ENCODE measurements around the gene RTL1.
A peak's percentile ranks its signal among the peaks of the same experiment; 100 is the strongest.

Gene RTL1

DNA sequence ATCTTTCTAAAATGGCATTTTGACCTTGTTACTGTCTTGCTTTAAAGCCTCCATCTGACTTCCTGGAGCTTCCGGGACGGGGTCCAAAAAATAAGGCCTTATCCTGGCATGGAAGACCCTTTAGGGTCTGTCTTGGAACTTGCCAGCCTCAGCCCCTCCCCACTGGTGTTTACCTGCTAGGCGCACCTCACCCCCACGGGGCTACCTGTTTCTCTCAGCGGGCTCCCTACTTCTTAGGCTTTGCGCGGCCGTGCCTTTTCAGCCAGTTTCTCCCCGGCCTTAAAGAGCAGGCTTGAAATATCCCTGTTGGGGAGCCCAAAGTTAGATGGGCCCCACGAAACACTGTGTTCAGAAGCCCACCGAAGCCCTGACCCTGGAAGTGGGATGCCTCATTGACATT is 5.1 kb downstream of the RTL1 start:
- no peak for DNase-seq

DNA sequence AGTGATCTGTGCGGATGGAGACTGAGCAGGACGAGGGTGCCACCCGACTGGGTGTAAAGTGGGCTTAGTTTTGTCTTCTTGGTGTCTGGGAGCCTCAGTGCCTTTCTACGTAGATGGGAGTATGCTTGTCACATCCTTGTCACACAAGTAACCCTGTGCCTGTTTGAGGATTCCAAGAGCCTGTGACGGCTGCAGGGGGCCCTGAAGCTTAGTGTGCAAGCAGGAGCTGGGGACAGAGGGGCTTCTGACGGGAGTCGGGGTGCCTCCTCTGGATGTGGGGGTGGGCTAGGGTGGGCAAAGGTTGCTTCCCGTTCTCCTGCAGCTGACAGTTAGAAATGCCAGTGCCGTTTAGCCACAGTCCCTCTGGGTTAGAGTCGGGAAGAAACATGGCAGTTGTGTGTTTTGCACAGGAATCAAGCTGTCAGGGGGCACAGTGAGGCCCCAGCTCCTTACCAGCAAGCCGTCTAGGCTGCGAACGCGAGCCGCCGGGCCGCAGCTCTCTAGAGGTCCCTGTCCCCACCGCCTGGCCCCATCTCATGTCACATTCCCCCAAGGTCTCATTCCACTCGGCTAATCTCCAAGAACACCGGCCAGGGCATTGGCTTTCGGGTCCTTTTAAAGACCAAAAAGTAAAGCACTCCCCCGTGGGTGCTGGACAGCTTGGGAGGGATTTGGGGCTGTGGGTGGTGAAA is 7.0 kb downstream of the RTL1 start:
- DNase-seq, result no peak

DNA sequence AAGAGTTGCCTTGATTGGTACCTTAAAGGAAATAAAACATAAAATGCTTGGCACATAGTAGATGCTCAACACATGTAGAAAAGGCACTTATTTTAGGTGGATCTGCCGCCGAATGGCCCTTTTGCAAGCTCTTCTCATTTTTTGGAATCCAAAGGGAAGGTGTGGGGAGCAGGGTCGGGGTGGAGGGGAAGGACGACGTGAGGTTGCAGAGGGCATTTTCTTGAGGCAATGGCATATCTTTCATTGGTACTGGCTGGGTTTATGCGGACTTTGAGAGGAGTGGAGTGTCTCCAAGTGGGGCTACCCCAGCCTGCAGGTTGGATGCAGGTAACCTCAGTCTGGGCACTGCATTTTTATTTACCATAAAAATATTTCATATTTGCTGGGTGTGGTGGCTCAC is 8.1 kb downstream of the RTL1 start:
- DNase-seq, result no peak

DNA sequence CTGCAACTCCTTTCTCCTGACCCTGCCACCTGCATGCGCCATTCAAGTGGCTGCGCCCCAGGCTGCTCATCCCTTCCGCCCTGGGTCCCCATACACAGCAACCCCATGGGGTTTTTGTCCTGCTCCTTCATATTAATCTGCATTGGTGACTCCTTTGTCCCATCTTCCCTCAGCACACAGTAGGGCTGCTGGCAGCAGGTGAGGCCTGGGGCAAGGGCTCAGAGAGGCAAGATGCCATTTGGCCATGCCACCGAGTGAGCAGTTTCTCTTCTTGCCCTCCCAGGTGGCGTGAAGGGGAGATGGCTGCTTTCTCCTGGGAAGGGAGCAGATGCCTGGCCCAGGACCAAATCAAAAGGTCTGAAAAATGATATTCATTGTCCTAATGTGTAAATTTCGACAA is 9.1 kb downstream of the RTL1 start:
- no peak for DNase-seq

DNA sequence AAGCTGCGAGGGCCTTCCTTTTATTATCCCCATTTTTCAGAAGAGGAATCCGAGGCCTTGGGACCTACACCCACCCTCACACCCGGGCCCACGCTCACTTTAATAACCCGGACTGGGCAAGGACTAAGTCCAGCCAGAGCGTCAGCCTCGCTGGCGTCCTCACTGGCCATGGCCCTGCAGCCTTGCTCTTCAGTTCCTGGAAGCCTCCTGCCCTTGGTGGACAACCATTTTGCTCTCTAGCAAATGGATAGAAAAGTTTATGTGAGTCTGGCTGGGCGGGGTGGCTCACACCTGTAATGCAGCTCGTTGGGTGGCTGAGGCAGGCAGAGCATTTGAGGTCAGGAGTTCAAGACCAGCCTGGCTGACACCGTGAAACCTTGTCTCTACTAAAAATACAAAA is 9.8 kb downstream of the RTL1 start:
- DNase-seq, result no peak

DNA sequence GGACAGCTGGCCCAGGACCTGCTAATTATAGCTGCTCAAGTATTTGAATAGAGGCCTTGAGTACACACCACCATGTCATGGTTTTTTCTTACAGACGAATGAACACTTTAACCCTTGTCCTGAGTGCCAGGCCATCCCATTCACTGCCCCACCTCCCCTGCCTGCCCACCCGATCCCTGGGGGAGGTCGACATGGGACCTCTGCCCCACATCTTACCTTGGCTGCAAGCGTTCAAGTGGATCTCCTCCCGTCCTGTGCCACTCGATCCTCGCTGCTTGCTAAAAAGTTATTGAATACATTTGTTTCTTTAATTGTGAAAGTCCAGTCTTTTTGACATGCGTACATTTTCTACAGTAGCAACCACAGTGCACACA is 10.3 kb downstream of the RTL1 start:
- no peak for DNase-seq

DNA sequence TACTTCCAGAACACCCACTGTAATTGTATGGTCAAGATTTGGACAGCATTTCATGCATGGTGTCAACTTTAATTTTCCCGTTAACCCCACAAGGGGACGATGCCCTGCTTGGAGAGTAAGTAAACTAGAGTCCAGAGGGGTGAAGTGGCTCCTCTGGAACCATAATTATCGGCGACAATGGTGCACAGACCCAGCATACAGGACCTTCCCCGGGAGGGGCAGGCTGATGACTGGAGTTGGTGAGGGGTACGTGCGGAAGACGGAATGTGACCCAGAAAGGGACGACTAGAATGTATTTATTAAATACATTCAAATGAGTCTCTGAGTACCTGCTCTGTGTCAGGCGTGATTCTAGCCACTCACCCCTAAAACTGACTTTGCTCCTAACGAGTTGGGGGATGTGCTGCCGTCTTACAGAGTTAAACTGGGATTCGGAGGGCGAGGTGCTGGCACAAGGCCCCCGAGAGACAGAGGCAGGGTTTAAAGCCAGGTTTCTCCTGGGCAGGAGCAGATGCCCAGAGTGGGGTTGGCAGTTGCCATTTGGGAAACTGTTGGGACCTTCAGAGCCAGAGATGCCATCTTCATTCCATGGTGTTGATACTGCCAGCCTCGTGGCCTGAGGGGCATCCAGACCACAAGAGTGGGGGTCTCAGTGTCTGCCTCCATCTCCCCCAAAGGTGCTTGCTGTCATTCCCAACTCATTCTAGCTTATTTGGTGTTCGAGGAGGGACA is 10.9 kb downstream of the RTL1 start:
- peak; percentile 21 for DNase-seq

DNA sequence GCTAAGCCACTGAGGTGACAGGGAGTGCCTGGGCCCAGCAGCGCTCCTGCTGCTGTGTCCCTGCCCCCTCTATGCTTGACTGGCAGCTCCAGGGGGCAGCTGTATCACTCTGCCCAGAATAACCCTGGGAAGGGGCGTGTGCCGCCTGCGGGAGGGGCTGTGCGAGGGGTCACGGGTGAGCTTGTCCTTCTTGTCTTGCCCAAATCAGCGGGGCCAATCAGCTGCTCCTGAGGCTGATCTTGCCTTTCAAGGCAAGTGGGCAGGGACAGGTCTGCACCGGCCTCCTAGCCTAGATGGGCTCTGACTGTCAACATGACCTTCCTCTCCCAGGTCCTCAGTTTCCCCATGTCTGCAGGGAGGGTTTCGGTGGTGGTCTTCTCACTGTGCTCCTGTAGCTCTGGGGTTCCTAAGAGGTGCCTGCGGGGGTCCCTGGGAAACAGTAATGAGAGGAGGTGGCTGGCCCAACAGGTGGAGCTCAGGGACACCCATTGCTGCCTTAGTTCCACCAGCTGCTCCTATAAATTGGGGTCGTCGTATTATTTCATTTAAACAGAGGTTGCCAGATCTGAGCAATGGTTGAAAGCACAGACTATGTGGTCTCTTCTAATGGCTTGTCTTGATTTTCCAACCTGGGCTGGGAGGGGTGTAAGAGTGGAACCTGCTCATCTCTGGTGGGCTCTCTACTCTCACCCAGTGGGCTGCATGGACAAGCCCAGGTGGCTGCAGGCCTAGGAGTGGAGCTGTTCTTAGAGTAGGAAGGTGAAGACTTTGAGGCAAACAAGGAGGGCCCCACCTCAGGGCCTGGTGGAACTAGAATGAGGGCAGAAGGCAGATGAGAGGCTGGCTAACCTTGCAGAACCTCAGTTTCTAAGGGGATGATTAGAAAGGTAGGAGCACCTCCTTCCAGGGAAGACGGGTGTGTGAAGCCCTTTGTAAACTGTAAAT is 11.7 kb downstream of the RTL1 start:
- peak; percentile 31 for DNase-seq

DNA sequence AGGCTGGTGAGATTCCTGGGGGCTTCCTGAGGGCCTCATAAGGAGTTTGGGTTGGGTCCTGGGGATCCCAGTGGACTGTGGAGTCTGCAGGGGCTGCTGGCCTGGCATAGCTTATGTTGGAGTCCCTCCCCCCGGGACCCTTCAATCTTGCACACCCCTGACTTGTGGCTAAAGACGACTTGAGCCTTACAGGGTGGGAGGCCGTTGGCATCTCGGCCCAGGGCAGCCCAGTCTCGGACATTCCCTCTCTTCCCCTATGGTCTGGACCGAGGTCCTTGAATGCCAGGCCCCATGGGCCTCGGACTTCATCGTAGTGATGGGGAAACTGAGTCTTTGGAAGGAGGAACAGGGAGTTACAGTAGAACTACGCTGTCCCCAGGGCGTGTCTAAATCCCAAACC is 12.5 kb downstream of the RTL1 start:
- DNase-seq, result peak; percentile 28

DNA sequence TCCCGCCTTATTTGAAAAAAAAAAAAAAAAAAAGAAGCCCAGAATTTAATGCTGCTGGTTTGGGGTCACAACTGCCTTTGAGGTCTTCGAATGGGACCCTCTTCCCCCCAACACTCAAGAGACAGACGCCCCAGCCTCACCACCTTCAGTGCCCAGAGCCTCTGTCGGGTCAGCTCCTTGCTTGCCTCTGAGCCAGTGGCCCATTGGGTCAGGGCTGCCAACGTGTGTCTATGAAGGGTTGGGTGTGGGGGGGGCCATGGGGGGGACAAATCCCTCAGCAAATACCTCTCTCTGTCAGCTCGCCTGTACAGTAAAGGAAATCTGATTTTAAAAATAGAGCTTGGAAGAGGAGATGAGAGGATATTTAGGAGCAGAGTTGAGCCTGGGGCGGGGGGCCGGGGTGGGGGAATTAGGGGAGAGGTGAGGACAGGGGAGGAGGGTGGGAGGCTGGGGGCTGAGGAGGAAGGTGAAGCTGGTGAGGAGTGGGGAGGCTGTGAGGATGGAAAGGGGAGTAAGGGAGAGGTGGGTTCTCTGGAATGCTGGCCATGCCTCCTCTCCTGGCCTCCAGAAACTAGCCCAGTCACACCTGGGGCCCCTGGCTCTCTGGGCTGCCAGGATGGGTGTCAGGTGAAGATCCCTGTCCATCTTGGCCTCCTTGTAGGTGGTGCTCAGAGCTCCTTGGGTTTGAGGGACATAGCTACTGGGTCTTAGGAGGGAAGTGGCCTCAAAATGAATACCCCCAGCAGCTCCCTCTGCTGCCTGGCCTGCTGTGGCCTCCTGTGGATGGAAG is 13.3 kb downstream of the RTL1 start:
- DNase-seq, result peak; percentile 18

DNA sequence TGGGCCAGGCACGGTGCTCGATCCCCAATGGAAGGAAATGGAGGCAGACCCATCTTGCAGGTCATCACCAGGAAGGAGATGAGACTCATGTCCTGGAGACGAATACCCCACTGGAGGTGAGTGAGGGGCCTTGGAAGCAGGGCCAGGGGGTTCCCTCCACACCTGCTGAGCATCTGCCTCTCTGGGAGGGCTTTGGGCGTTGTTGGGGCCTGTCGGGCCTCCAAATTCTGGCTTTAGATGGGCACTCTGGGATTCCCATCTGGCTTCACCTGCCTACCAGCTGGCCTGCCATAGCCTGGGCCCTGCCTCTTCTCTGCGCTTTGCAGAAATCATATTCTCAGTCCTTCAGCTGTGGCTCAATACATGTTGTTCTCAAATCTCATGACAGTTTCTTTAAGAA is 13.9 kb downstream of the RTL1 start:
- peak; percentile 17 for DNase-seq

DNA sequence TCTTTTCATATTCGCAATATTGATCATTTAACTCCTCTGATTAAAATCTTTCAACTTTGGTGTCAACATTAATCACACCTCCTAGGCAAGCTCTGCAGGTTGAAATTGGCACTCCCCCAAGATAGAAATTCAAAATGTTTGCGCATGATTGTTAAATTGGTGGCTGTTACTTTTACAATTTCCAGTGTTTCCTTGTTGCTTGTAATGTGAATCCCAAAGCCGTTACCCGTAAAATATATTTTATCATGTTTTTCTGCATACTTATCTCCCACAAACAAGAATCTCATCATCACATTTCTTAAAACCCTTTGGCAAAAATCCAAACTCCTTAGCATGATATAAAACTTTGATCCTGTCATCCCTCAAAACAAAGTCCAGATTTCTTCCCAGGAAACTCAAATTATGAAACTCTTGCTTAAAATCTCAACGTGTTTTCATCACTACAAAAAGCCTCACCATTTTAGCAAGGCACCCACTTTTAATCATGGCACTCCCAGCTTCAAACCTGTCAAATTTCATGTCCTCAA is 14.7 kb downstream of the RTL1 start:
- no peak for DNase-seq

DNA sequence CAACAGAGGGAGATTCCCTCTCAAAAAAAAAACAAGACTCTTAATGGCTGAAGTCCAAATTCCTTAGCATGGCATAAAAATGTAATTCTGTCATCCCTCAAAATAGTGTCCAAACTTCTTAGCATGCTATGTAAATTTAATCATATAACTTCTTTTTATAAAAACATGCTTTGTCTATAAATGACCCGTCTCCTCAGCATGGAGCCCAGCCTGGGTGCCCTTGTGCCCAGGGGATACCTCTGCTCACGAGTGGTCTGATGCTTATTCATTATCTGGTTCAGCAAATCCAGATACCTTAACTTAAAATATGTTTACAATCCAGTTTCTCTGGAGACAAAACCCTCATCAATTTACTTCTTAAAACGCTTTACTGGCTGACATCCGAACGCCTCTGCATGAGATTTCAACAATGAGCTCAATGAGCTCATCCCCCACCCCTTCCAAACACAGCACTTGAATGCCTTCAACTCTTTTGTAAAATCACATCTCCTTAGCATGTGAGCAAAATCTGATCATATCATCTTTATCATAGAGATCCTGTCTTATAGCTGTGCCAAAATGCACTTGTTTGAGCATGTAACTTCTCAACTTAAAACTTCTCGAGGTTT is 15.7 kb downstream of the RTL1 start:
- peak; percentile 18 for DNase-seq

DNA sequence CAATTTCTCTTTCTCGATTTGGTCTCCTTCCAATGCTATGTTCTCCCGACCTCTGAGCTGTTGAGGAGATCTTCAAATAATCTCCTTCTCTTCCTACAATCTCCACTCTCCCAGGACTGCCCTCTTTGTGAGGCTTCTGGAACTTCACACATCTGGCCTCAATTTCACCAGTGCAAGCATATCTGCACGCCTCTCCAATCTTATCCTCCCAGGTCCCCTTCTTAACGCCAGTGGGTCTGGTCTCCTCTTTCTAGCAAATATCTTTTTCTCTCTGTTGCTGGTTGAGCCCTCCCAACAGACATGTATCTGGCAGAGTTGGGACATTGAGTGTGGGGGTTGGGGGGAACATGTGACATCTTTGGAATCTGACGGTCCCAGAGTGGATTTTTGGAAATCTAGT is 17.9 kb downstream of the RTL1 start:
- DNase-seq, result peak; percentile 54

DNA sequence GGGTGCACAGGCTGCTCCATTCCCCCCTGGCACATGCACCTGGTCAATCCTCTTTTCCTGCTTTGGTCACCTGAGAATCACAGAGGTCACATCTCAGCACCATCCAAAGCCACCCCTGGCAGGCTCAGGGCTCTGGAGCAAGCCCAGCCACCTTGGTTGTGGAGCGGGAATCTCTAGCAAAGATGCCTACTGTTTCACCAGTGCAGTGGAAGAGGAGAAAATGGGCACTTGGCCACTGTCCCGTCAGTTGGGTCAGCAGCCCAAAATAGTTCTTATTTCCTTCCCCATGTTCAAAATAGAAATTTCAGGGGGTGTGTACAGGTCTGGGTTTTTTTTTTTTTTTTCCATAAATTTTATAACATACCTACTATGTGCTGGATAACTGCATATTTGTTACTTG is 18.3 kb downstream of the RTL1 start:
- DNase-seq, result peak; percentile 44

DNA sequence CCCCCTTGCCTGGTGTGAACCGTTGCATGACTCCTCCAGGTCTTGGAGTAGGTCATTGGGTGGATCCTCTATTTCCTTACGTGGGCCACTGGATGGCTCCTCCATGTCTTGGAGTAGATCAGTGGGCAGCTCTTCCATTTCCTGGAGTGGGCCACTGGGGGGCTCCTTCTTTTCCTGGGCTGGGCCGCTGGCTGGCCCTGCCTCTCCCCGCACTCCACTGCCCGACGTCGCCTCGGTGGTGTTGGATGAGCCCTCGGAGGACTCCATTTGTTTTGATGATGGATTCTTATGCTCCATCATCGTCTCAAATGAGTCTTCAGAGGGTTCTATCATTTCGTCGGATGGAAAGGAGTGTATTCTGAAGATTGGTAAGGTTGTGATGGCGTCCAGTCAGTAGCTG is 19.1 kb downstream of the RTL1 start:
- DNase-seq, result peak; percentile 13

DNA sequence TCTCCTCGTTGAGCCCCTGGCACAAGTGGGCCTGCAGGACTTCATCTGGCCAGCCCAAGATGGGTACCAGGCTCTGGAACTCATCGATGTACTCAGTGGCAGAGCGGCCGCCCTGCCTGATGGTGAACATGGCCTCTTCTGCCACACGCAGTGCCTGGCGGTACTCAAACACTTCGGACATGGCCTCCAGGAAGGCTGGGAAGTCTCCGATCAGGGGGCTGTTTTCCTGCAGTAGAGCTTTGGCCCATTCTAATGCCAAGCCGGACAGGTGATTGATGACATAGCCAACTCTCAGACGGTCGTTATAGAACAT is 19.8 kb downstream of the RTL1 start:
- no peak for DNase-seq

DNA sequence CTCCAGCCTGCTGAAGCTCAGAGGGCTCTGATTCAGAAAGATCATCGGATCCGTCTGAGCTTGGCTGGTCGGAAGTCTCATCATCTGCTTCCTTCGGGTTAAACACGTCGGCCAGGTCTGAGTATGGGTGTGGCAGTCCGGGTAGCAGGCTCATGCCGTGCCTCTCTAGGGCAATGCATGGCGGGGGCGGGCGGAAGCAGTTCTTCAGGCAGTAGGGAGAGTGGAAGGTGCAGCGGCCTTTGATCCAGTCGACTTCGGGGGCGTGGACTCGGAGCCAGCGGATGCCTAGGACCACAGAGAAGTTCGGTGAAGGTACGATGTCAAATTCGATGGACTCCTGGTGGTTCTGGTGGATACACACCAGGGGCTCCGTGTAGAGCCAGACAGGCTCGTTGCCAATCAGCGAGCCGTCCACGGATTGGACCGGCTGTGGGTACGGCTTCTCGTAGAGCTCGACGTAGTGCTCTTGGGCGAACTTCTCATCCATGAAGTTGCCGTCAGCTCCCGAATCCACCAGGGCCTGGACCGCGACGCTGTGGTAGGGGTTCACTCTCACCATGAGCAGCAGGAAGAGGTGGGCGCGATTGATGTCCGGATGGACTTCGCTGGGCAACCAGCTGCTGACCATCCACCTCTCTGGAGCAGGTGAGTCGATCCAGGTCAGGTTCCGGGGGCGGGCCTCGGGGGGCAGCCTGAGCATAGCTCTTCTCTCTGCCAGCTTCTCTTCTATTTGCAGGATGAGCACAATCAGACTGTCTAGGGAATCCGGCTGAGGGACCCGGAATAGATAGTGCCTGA is 20.3 kb downstream of the RTL1 start:
- no peak for DNase-seq

DNA sequence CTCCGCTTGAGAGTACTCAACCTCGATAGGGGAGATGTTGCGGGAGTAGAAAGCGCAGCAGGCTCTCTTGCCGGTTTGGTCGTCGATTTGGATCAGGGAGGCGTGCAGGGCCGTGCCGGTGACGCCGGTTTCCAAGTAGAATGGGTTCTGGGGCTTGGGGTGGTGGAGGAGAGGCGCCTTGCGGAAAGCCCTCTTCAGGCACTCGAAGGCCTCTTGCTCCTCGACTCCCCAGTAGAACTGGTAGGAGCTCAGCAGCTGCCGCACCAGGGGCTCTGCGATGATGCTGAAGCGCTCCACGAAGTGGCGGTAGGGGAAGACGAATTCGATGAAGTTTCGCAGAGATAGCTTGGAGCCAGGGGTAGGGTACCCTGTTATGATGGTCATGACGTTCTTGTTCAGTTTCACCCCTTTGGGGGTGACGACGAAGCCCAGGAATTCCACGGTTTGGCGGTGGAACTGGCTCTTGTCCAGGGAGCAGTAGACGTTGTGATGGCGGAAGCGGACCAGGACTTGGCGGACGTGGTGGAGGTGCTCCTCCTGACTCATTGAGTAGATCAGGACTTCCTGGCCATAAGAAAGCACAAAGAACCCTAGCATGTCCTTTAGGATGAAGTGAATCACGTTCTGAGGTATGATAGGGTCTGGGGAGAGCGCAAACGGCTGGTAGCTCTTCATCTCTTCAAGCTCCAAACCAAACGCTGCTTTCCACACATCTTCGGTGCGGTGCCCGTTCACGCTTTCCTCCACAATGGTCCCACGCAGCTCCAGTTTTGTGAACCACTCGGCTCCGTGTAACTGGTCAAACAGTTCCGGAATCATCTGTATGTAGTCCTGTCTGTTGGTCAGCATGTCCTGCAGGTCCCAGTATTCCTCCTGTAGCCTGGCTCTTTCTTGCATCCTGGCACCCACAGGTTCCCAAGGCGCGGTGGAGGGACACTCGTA is 21.2 kb downstream of the RTL1 start:
- DNase-seq, result no peak
